ENCODE results near the gene TGFB2. TPM values are rescaled to one million over a fixed set of nuclear protein-coding genes. Genes with fewer than 3 reads are reported as not detected.

The TGFB2 gene
- polyA plus RNA-seq, 1 donor = 4.9 TPM

GRCh38 chr1:218357211-218357892, 12.2 kb downstream of the TGFB2 start:
- Histone ChIP-seq H3K27ac (ENCODE audit: low read length) (no peak overlapping the region), H3K27me3 (ENCODE audit: control insufficient read depth, insufficient read depth, low read length) (no peaks in the 10 kb centered on the region), H3K36me3 (ENCODE audit: control insufficient read depth, insufficient read depth, low read length) (no peaks in the 10 kb centered on the region), H3K4me3 (ENCODE audit: low read length) (no peak overlapping the region), H3K9me3 (ENCODE audit: control insufficient read depth, low read depth, low read length) (no peaks in the 10 kb centered on the region), H3K4me1 (ENCODE audit: control insufficient read depth, insufficient read depth, low read length) (no peaks in the 10 kb centered on the region)
- no CpG with 5 or more reads among the region's 10 CpGs for WGBS (ENCODE audit: insufficient coverage, low lambda C conversion rate)
- no peak for DNase-seq

- H3K4me3 ChIP-seq (ENCODE audit: low read length) = no peak overlapping the region
- no peak for DNase-seq
- no peaks in the 10 kb centered on the region for H3K27me3 ChIP-seq (ENCODE audit: control insufficient read depth, insufficient read depth, low read length)
- H3K9me3 ChIP-seq (ENCODE audit: control insufficient read depth, low read depth, low read length) = no peaks in the 10 kb centered on the region
- no peak overlapping the region for H3K27ac ChIP-seq (ENCODE audit: low read length)
- WGBS (ENCODE audit: insufficient coverage, low lambda C conversion rate) = 57% methylated on average over 2 of the region's 3 CpGs
- H3K4me1 ChIP-seq (ENCODE audit: control insufficient read depth, insufficient read depth, low read length) = no peaks in the 10 kb centered on the region
- H3K36me3 ChIP-seq (ENCODE audit: control insufficient read depth, insufficient read depth, low read length) = no peaks in the 10 kb centered on the region
Observed at GRCh38 chr1:218357893-218358232, 12.7 kb downstream of the TGFB2 start.

DNA sequence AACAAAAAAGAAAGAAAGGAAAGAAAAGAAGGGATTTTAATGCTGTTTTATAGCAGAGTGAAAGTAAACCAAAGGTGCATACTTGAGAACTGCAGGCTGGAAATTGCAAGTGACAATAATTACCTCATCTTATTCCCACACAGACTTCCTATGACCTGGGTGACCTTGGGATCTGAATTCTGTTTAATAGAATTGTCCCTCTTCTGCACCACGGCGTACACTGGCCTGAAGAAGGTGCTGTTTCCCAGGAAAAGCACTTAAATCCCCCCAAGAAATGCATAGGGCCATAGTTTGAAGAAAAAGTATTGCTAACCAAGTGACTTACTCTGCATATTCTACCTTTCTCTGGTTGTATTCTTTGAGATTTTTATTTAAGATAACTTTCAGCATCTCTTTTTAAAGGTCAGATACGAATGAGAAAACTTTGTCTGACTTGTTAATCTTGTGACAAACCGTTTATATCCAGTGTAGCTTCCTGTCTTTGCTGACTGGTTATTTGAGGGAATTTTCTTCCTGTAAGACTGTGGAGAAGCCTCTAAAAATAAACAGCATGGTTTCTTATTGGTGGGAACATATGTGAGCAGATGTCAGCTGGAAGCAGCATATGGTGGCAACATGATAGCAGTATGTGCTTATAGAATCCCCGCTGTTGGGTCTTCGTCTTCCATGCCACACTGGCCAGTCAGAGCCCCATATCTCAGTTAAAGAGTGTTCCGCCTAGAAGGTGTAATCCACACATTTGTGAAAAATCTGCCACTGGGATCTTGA, 16.3 kb downstream of the TGFB2 start:
- WGBS (ENCODE audit: insufficient coverage, low lambda C conversion rate) = 63% methylated on average over 2 of the region's 7 CpGs
- H3K27me3 ChIP-seq (ENCODE audit: control insufficient read depth, insufficient read depth, low read length) = no peaks in the 10 kb centered on the region
- H3K36me3 ChIP-seq (ENCODE audit: control insufficient read depth, insufficient read depth, low read length) = no peaks in the 10 kb centered on the region
- H3K4me3 ChIP-seq (ENCODE audit: low read length) = no peak overlapping the region
- no peak for DNase-seq
- H3K27ac ChIP-seq (ENCODE audit: low read length) = no peak overlapping the region
- no peaks in the 10 kb centered on the region for H3K4me1 ChIP-seq (ENCODE audit: control insufficient read depth, insufficient read depth, low read length)
- no peaks in the 10 kb centered on the region for H3K9me3 ChIP-seq (ENCODE audit: control insufficient read depth, low read depth, low read length)

DNA sequence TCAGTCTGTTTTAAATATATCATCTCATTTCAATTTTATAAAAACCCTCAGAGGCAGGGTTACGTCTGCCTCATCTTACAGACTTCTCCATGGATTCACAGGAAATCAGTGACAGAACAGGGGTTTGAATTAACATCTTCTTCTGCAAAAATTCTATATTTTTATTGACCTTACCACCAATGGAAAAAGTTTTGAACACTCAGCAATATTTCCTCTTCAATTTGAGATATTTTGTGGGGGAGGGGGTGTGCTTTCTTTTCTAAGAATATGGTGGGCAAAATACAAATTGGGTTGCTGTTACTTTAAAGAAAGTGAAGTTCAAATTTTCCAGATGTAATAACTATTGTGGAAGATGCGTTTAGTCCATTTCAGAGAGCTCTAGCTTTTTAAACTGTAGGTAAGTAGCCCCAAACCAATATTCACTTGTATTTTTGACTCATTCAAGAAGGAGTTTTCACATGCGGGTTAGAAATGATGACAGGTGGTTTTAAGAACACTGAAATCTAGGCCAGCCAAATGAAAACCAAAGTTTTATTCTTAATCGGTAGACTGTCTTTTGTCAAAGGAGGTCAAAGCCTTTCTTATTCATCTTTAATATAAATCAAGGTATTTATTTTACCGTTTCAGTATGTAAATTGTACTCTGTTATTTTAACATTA, 17.4 kb downstream of the TGFB2 start:
- Histone ChIP-seq H3K36me3 (ENCODE audit: control insufficient read depth, insufficient read depth, low read length) (no peaks in the 10 kb centered on the region), H3K27ac (ENCODE audit: low read length) (no peak overlapping the region), H3K27me3 (ENCODE audit: control insufficient read depth, insufficient read depth, low read length) (no peaks in the 10 kb centered on the region), H3K4me1 (ENCODE audit: control insufficient read depth, insufficient read depth, low read length) (no peaks in the 10 kb centered on the region), H3K9me3 (ENCODE audit: control insufficient read depth, low read depth, low read length) (no peaks in the 10 kb centered on the region), H3K4me3 (ENCODE audit: low read length) (no peak overlapping the region)
- no peak for DNase-seq
- 93% methylated on average over 3 of the region's 5 CpGs for WGBS (ENCODE audit: insufficient coverage, low lambda C conversion rate)

DNA sequence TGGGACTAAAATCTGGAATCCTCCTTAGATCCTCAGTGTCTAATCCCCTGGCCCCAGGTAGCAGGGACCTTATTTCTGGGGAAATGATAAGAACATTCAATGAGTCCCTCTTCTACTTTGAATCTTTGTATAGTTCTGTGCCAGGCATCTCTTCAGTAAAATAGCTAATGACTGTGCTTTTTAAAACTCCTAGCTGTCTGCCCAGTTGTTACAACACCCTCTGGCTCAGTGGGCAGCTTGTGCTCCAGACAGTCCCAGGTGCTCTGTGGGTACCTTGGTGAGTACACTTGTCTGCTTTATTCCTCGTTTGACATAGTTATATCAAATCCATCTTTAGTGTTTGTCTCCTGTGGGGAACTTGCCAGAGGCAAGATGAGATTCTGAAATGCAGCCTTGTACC, 18.0 kb downstream of the TGFB2 start:
- Histone ChIP-seq H3K36me3 (ENCODE audit: control insufficient read depth, insufficient read depth, low read length) (no peaks in the 10 kb centered on the region), H3K4me3 (ENCODE audit: low read length) (no peak overlapping the region), H3K27ac (ENCODE audit: low read length) (no peak overlapping the region), H3K4me1 (ENCODE audit: control insufficient read depth, insufficient read depth, low read length) (no peaks in the 10 kb centered on the region), H3K9me3 (ENCODE audit: control insufficient read depth, low read depth, low read length) (no peaks in the 10 kb centered on the region), H3K27me3 (ENCODE audit: control insufficient read depth, insufficient read depth, low read length) (no peaks in the 10 kb centered on the region)
- WGBS (ENCODE audit: insufficient coverage, low lambda C conversion rate) = no CpG with 5 or more reads among the region's 1 CpG
- no peak for DNase-seq

DNA sequence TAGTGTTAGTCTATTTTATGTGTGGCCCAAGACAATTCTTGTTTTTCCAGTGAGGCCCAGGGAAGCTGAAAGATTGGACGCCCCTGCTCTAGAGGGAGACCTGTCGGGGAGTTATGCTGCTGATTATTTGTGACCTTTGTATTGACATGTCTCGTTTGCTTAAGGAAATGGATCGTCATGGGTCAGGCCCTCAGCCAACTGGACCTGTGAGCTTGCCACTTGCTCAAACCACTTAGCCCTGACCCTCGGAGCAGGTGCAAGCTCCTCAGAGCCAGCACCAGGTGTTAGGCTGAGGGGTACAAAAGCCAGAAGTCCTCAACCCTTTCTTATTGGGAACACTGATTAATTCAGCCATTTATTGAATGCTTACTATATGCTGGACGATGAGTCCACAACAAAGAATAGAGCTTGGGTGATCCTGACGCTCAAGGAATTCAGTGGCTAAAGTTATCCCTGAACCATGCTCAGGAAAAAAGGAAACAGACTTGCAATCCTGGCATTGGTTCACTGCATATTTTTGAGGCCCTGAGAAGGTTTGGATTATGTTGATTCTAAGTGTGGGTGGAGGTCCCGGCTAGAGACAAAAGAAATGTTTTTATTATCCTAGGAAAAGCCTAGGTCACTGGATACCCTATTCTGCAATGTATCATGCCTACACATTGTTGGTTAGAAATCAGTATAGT, 19.0 kb downstream of the TGFB2 start:
- H3K27ac ChIP-seq (ENCODE audit: low read length) = no peak overlapping the region
- H3K36me3 ChIP-seq (ENCODE audit: control insufficient read depth, insufficient read depth, low read length) = no peaks in the 10 kb centered on the region
- no CpG with 5 or more reads among the region's 8 CpGs for WGBS (ENCODE audit: insufficient coverage, low lambda C conversion rate)
- DNase-seq = no peak
- no peak overlapping the region for H3K4me3 ChIP-seq (ENCODE audit: low read length)
- H3K27me3 ChIP-seq (ENCODE audit: control insufficient read depth, insufficient read depth, low read length) = no peaks in the 10 kb centered on the region
- no peaks in the 10 kb centered on the region for H3K4me1 ChIP-seq (ENCODE audit: control insufficient read depth, insufficient read depth, low read length)
- no peaks in the 10 kb centered on the region for H3K9me3 ChIP-seq (ENCODE audit: control insufficient read depth, low read depth, low read length)

DNA sequence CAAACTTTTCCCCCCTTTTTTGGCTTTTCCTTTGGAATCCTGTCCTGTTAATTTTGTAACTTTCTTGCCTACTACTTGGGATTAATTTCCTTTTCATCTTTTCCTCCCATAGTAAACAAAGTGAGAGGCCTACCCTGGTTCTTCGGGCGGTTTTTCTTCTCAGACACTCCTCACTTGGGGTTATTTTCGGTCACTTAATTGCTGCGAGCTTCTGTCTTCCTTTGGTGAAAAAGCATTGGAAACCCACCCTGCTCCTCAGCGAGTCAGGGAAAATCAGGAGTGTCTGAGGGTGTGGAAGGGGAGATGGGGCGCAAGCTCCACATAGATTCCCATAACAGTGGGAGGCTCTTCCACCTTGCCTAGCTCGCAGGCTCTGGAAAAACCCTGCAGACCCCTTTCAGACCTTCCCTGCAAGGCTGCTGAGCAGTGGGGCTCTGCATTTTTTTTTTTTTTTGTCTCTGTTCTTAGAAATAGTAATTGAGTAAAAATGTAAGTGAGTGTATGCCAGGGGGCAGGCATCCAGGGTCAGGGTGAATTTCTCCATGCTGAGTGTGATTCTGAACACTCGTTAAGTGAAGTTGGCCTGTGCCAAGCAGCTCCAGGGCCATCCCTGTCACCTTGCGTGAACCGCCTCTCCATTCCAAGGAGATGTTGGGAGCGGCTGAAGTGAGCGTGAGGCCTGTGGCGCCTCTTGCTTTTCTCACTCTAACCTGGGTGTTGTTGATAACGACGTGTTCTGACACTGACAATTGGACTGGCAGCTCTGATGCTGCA, 20.3 kb downstream of the TGFB2 start:
- Histone ChIP-seq H3K9me3 (ENCODE audit: control insufficient read depth, low read depth, low read length) (no peaks in the 10 kb centered on the region), H3K4me3 (ENCODE audit: low read length) (no peak overlapping the region), H3K27me3 (ENCODE audit: control insufficient read depth, insufficient read depth, low read length) (no peaks in the 10 kb centered on the region), H3K36me3 (ENCODE audit: control insufficient read depth, insufficient read depth, low read length) (no peaks in the 10 kb centered on the region), H3K27ac (ENCODE audit: low read length) (no peak overlapping the region), H3K4me1 (ENCODE audit: control insufficient read depth, insufficient read depth, low read length) (no peaks in the 10 kb centered on the region)
- DNase-seq = no peak
- WGBS (ENCODE audit: insufficient coverage, low lambda C conversion rate) = 80% methylated on average over 1 of the region's 15 CpGs

GRCh38 chr1:218366322-218367052, 21.4 kb downstream of the TGFB2 start:
- Histone ChIP-seq H3K27ac (ENCODE audit: low read length) (no peak overlapping the region), H3K27me3 (ENCODE audit: control insufficient read depth, insufficient read depth, low read length) (no peaks in the 10 kb centered on the region), H3K36me3 (ENCODE audit: control insufficient read depth, insufficient read depth, low read length) (no peaks in the 10 kb centered on the region), H3K9me3 (ENCODE audit: control insufficient read depth, low read depth, low read length) (no peaks in the 10 kb centered on the region), H3K4me3 (ENCODE audit: low read length) (no peak overlapping the region), H3K4me1 (ENCODE audit: control insufficient read depth, insufficient read depth, low read length) (no peaks in the 10 kb centered on the region)
- no peak for DNase-seq
- WGBS (ENCODE audit: insufficient coverage, low lambda C conversion rate) = no CpG with 5 or more reads among the region's 5 CpGs

DNA sequence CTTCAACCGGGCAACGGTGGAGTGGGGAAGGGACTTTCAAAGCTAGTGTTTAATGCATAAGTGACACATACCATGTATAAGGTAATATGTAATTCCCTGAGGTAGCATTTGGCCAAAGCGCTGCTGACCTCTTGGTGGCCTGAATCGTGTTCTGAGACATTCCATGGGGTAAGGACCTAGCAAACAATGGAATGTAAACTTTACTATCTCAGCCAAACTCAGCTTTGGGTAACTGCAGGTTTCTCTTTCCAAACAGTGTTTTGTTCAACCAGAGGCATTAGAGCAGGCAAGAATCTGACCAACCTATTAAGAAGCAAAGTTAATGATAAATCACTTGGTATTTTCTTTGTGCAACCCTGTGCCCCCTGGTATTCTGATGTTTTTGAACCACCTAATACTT, 22.0 kb downstream of the TGFB2 start:
- Histone ChIP-seq H3K9me3 (ENCODE audit: control insufficient read depth, low read depth, low read length) (no peaks in the 10 kb centered on the region), H3K36me3 (ENCODE audit: control insufficient read depth, insufficient read depth, low read length) (no peaks in the 10 kb centered on the region), H3K27ac (ENCODE audit: low read length) (no peak overlapping the region), H3K27me3 (ENCODE audit: control insufficient read depth, insufficient read depth, low read length) (no peaks in the 10 kb centered on the region), H3K4me3 (ENCODE audit: low read length) (no peak overlapping the region), H3K4me1 (ENCODE audit: control insufficient read depth, insufficient read depth, low read length) (no peaks in the 10 kb centered on the region)
- no peak for DNase-seq
- WGBS (ENCODE audit: insufficient coverage, low lambda C conversion rate) = no CpG with 5 or more reads among the region's 4 CpGs
